NCI-H1436 treated with DMSO at 0.1 percent for 48 hours (cell line): ENCODE data around the gene HECTD3.
"Not testable (repeated sequence)": the region's sequence is repeated elsewhere in the genome, so short reads cannot be mapped to it uniquely, and the experiment has no call there.

ENCODE experiments used
- DNase-seq: peaks from one replicate; lab custom pipeline; 2025; lab: John Stamatoyannopoulos, UW

Gene HECTD3

DNA sequence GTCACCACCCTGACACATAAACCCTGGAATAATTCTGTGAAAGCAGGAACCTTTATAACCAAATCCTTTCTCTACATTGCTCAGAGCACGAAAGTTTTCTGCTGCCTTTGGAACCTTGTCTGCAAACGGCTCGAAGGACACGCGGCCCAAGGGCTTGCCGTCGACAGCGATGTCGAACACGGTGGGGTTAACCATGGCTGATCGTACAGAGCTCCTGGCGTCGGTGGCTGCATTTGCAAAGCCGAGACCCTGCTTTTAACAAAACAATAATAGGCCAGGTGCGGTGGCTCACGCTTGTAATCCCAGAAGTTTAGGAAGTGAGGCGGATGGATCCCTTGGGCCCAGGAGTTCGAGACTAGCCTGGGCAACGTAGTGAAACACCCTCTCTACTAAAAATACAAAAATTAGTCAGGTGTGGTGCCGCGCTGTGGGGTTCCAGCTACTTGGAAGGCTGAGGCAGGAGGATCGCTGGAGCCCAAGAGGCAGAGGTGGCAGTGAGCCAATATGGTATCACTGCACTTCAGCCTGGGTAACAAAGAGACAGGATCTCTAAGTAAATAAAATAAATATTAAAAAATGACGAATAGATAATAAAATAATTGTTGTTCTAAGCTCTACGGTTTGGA lies 22.5 kb downstream of the HECTD3 start:
- no peak for DNase-seq

DNA sequence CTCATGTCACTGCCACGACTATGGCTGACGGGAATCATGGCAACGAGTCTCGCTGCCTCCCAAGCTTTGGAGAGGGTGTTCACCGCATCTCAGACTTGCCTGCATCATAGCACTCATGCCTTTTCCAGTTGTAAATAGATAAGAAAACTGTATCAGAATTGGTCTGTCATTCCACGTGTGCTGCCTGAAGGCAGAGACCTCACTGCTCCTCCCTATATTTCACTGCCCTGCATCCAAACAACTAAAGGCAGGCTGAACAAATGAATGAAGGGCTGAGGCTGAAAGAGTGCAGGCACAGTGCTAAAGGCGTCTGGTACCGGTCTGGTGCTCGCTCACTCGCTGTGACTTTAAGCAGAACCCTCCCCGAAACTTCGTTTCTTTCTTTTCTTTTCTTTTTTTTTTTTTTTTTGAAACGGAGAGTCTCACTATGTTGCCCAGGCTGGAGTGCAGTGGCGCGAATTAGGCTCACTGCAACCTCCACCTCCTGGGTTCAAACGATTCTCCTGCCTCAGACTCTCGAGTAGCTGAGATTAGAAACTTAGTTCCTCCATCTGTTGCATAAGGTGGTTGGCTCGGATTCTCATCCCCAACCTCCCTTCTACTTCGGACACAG lies 25.3 kb downstream of the HECTD3 start:
- no peak for DNase-seq

DNA sequence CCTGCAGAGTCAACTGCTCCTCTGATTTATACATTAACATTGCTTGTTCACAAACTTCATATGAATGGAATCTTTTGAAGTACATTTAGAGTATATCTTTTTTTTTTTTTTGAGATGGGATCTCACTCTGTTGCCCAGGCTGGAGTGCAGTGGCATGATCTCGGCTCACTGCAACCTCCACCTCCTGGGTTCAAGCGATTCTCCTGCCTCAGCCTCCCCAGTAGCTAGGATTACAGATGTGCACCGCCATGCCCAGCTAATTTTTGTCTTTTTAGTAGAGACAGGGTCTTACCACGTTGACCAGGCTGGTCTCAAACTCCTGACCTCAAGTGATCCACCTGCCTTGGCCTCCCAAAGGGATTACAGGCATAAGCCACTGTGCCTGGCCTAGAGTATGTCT lies 33.8 kb downstream of the HECTD3 start:
- DNase-seq, result not testable (repeated sequence)

DNA sequence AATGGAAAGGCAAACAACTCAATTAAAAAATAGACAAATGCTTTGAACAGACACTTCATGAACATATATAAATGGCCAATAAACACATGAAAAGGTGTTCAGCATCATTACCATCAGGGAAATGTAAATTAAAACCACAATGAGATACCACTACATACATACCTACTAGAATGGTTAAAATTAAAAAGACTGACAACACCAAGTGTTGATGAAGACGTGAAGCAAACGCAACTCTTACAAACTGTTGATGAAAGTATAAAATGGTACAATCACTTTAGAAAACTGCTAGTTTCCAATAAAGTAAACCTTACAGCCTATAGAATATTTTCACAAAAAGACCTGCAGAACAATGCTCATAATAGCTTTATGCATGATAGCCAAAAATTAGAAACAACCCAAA lies 34.9 kb downstream of the HECTD3 start:
- no peak for DNase-seq

DNA sequence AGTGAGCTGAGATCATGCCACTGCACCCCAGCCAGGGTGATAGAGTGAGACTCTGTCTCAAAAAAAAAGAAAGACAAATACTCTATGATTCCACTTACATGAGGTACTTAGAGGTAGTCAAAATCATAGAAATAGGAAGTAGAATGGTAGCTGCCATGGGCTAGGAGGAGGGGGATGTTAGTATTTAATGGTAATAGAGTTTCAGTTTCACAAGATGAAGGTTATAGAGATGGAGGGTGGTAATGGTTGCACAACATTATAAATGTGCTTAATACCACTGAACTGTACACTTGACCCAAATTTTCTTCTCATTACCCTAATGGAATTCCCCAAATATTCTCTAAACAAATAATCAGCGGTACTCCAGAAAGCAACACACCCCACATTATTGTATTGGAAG lies 37.5 kb downstream of the HECTD3 start:
- DNase-seq, result no peak

DNA sequence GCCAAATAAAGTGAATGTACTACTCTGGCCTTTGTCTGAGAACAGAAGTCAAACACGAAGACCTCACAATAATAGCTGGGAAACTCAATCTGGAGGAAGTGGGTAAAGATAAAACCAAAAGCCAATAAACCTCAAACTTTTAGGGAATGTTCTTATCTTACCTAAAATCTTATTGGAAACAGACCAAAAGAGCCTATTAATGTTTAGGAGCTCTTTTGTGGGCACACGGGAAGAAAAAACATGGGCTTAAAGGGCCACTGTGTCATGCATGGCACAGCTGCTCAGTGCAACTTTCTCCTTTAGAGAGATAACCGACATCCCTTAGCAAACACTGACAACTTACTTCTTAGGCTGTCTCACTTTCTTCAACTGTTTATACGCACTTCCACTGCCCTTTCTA lies 40.8 kb downstream of the HECTD3 start:
- DNase-seq, result no peak

DNA sequence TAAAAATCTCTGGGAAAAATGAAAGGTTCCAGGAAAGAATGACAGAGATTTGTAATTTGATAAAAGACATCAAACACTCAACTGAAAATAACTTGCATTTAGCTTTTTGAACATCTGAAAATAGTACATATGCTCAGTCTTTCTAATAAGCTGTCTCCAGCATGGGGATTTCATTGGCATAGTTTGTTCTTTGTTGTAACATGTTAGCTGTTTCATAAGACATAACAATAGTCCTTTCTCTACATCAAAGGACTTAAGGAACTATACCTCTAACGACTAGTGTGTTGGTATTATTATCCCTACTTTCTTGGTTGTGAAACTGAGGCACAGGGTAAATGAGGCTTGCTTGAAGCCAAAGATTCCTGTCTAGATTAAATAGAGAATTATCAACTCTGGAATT lies 46.7 kb downstream of the HECTD3 start:
- DNase-seq, result no peak

DNA sequence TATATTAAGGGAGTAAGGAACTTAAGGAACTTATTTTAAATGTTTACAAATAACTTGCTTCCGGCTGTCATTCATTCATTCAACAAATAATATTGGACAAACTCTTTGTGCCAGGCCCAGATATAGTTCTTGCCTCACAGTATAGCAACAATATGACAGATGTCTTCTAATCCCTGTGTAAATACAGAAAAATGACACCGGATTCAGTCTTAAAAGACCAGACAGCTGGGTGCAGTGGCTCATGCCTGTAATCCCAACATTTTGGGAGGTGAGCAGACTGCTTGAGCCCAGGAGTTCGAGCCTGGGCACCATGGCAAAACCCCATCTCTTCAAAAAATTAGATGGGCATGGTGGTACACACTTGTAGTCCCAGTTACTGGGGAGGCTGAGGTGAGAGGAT lies 48.4 kb downstream of the HECTD3 start:
- no peak for DNase-seq

DNA sequence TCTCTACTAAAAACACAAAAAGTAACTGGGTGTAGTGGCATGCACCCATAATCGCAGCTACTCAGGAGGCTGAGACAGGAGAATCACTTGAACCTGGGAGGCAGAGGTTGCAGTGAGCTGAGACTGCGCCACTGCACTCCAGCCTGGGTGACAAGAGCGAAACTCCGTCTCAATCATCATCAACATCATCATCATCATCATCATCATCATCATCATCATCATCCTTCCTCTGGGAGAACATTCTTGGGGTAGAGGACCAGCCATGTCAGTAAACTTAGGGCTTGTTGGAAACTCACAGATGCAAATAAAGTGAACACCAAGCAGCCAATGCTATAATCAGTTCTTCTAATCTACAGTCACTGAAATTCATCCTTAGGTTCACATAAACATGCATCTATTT lies 49.1 kb downstream of the HECTD3 start:
- DNase-seq, result not testable (repeated sequence)

DNA sequence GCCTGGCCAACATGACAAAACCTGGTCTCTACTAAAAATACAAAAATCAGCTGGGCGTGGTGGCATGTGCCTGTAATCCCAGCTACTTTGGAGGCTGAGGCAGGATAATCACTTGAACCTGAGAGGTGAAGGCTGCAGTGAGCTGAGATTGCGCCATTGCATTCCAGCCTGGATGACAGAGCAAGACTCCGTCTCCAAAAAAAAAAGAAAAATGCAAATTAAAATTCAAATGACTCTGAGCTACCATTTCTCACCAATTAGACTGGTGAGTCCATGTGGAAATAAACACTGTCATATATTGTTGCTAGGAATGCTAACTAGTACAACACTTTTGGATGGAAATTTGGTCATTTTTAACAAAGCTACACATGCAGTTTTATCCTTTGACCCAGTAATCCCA lies 53.6 kb downstream of the HECTD3 start:
- not testable (repeated sequence) for DNase-seq

DNA sequence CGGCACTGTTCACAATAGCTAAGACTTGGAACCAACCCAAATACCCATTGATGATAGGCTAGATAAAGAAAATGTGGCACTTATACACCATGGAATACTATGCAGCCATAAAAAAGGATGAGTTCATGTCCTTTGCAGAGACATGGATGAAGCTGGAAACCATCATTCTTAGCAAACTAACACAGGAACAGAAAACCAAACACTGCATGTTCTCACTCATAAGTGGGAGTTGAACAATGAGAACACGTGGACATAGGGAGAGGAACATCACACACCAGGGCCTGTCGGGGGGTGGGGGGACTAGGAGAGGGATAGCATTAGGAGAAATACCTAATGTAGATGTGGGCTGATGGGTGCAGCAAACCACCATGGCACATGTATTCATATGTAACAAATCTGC lies 55.0 kb downstream of the HECTD3 start:
- DNase-seq, result not testable (repeated sequence)
